Nephron progenitor cell (in vitro differentiated cells): ENCODE results near the gene ARHGAP26.

Experiments
- DNase-seq: peaks from one replicate; pipeline ENCODE4 v3.0.0; 2021
- H3K27ac Mint-ChIP-seq: 2 replicates; pipeline ENCODE4 v1.8.0; 2021; ENCODE audit warnings: mild to moderate bottlenecking, moderate library complexity, mixed read lengths
- H3K27me3 Mint-ChIP-seq: 2 replicates; pipeline ENCODE4 v1.8.0; 2021; ENCODE audit warnings: mild to moderate bottlenecking, low read depth, mixed read lengths; ENCODE audit not compliant: poor library complexity
- H3K36me3 Mint-ChIP-seq: 2 replicates; pipeline ENCODE4 v1.8.0; 2021; ENCODE audit warnings: low read depth, mixed read lengths
- H3K4me1 Mint-ChIP-seq: 2 replicates; pipeline ENCODE4 v1.8.0; 2021; ENCODE audit warnings: mixed read lengths
- H3K4me3 Mint-ChIP-seq: 2 replicates; pipeline ENCODE4 v1.8.0; 2021; ENCODE audit warnings: mild to moderate bottlenecking, moderate library complexity, mixed read lengths
- H3K9me3 Mint-ChIP-seq: 2 replicates; pipeline ENCODE4 v1.8.0; 2021; ENCODE audit warnings: mild to moderate bottlenecking, moderate library complexity, mixed read lengths
- TF ChIP-seq, protein P1 (sequence below): fragments of 200-600 bp; sonication (generic); IDR thresholded peaks from 2 replicates; pipeline ENCODE4 v1.5.0; 2021; ENCODE audit warnings: antibody characterized with exemption

The ARHGAP26 gene

DNA sequence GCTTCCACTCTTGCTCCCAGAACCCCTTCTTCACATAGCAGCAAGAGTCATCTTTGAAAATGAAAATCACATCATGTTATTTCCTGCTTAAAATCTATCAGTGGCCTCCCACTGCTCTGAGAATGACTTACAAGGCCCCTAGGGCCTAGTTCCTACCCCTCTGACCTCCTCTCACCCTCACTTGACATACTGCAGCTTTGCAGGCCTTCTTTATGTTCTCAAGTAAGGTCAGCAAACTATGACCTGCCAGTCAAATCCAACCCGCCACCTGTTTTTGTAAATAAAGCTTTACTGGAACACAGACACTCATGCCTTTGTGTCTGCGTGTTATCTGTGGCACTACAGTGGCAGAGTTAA lies 447.6 kb downstream of the ARHGAP26 start:
- no peak overlapping the region for H3K4me3 Mint-ChIP-seq
- H3K4me1 Mint-ChIP-seq, result peaks cover 90% of the 10 kb centered on the region
- no peak overlapping the region for H3K27ac Mint-ChIP-seq
- no peak for DNase-seq
- no peaks in the 10 kb centered on the region for H3K9me3 Mint-ChIP-seq
- no peaks in the 10 kb centered on the region for H3K27me3 Mint-ChIP-seq
- H3K36me3 Mint-ChIP-seq, result no peaks in the 10 kb centered on the region
- TF ChIP-seq, protein P1, sequence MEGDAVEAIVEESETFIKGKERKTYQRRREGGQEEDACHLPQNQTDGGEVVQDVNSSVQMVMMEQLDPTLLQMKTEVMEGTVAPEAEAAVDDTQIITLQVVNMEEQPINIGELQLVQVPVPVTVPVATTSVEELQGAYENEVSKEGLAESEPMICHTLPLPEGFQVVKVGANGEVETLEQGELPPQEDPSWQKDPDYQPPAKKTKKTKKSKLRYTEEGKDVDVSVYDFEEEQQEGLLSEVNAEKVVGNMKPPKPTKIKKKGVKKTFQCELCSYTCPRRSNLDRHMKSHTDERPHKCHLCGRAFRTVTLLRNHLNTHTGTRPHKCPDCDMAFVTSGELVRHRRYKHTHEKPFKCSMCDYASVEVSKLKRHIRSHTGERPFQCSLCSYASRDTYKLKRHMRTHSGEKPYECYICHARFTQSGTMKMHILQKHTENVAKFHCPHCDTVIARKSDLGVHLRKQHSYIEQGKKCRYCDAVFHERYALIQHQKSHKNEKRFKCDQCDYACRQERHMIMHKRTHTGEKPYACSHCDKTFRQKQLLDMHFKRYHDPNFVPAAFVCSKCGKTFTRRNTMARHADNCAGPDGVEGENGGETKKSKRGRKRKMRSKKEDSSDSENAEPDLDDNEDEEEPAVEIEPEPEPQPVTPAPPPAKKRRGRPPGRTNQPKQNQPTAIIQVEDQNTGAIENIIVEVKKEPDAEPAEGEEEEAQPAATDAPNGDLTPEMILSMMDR, result no peak

DNA sequence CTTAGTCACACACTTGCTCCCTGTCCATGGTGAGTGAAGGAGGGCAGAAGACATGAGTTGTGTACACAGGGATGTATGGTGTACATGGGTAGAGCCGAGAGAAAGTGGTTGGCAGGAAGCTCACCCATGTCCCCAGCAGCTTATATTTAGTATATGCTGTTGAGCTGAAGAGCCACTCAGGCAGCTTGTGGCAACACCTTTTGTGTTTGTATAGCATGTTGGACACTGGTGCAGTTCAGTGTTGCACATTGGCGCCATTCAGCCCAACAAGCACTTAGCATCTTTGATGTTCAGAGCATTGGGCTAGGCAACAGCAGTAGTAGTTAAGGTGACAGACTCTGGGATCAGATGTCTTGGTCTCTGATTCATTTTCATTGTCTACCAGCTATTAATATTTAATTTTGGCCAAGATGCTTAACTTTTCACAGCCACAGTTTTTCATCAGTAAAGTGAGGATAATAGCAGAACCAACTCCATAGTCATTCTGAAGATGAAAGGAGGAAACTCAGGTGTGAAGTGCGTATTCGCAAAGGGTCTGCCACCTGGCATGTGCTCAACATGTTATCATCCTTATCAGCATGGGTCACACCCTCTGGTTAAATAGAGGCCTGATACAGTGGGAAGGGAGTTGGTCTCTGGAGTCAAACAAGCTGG lies 448.5 kb downstream of the ARHGAP26 start:
- Mint-ChIP-seq H3K36me3 (no peaks in the 10 kb centered on the region), H3K27me3 (no peaks in the 10 kb centered on the region), H3K4me3 (no peak overlapping the region), H3K27ac (peak overlapping the region; percentile 37), H3K9me3 (no peaks in the 10 kb centered on the region), H3K4me1 (peaks cover 91% of the 10 kb centered on the region)
- TF ChIP-seq, protein P1, result no peak
- no peak for DNase-seq

DNA sequence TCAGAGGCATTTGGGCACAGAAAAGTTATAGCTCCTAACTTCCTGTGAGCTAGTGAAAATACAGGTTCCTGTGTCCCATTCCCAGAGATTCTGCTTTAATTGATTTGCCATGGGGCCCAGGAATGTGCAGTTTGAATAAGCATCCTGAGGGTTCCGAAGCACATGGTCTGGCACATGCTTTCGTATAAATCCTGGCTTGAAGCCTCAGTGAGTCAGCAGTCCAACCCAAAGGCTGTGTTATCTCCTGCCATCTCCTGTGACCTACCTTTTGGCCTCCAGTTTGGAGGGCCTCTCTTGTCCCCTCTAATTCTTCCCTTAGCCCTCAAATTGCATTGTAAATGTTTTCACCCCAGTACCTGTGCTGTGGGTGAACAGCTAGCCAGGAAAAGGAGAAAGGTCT lies 449.5 kb downstream of the ARHGAP26 start:
- Mint-ChIP-seq H3K36me3 (no peaks in the 10 kb centered on the region), H3K27ac (no peak overlapping the region), H3K9me3 (no peaks in the 10 kb centered on the region), H3K27me3 (no peaks in the 10 kb centered on the region), H3K4me3 (no peak overlapping the region), H3K4me1 (peaks cover 91% of the 10 kb centered on the region)
- TF ChIP-seq, protein P1, result no peak
- DNase-seq, result no peak

DNA sequence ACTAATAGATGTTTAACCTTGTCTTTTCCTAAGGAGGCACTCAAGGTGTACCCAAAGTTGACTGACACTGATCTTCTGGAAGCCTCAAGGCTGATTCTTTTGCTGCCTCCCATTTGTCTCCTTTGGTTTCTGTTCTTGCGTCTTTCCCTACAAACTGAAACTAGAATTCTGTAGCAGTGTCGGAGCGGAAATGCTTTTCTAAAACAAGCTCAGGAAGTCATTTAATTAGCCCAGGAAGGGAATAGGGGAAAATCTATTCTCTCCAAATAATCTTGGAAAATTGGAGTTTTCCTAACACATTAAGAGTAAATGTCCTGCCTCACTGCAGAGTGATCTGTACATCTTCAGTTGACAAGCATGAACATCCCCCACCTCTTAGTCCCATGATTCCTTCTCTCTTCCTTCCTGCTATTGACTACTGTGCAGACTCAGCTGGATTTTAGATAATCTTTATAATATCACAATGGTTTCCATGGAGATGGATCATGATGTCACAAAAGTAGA lies 450.6 kb downstream of the ARHGAP26 start:
- Mint-ChIP-seq H3K36me3 (no peaks in the 10 kb centered on the region), H3K4me3 (peak overlapping the region; percentile 28), H3K27ac (no peak overlapping the region), H3K4me1 (peaks cover 82% of the 10 kb centered on the region), H3K9me3 (no peaks in the 10 kb centered on the region), H3K27me3 (no peaks in the 10 kb centered on the region)
- DNase-seq, result no peak
- TF ChIP-seq, protein P1, result no peak

DNA sequence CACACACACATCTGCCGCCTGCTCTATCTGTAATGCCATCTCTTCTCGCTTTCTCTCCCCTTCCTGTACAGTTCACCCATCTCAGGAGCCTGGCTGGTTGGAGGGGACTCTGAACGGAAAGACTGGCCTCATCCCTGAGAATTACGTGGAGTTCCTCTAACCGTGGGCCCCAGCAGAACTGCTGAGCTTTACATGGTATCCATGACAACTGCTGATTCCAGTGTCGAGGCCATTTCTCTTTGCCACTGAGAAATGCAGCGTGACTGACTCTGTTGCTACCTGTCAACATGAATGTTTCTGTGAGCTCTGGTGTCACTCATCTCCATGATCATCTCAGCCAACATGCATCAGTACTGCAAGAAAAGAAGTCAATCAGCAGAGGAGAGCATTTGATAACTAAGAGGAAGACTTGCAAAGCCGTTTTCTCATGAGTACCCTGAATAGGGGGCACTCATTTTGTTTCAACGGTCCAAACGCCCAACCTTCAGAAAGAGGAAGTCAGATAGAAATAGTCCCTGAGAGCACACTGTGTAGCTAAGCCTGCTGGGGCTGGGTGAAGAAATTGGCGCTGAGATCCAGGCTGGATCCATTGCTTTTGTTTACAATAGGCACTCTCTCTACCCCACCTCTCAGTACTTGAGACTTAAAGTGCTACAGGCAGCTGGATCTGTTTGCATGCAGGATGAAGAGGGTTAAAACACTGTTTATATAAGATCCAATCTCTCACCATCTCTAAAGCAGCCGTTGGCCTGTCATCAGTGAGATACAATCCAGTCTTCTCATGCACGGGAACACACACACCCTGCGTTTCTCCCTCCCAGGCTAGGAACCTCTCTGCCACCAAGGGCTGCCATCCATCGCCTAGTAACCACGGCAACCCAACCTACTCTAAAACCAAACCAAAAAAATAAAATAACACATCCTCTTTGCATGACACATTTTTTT lies 452.4 kb downstream of the ARHGAP26 start:
- H3K4me1 Mint-ChIP-seq, result peaks cover 64% of the 10 kb centered on the region
- peak overlapping the region; percentile 70 for H3K4me3 Mint-ChIP-seq
- H3K36me3 Mint-ChIP-seq, result no peaks in the 10 kb centered on the region
- TF ChIP-seq, protein P1, result no peak
- no peaks in the 10 kb centered on the region for H3K9me3 Mint-ChIP-seq
- DNase-seq, result peak; percentile 36
- peak overlapping the region; percentile 98 for H3K27ac Mint-ChIP-seq
- H3K27me3 Mint-ChIP-seq, result no peaks in the 10 kb centered on the region
